Measurements from ENCODE around the gene NRAP. TPM values are rescaled to one million over a fixed set of nuclear protein-coding genes. Genes with fewer than 3 reads are reported as not detected.

The NRAP gene
- total and polyA plus RNA-seq, 2 of the 8 experiments (the other 6 are each of a cell fraction or from before 2014, with no cell fraction given): not detected

GRCh38 chr10:113552014-113552413, 111.8 kb downstream of the NRAP start (continued):
- TF ChIP-seq MAX (IDR thresholded peaks at IDR 0.05): no peak
